Measurements from ENCODE around the gene TUFT1. TPM values are rescaled to one million over a fixed set of nuclear protein-coding genes. Genes with fewer than 3 reads are reported as not detected.

The TUFT1 gene
- total and polyA plus RNA-seq, 2 of the 4 experiments (the other 2 are of a cell fraction), result 21.2 to 30.3 TPM

- Histone ChIP-seq H3K36me3 (ENCODE audit: control insufficient read depth, insufficient read depth, low read length) (no peaks in the 10 kb centered on the region), H3K23ac (ENCODE audit: low read depth, low read length) (0 out of 2 replicates have a peak overlapping the region, but pooled peaks have one; percentile 15), H4K5ac (ENCODE audit: low read depth, low read length) (no peak overlapping the region), H4K91ac (ENCODE audit: insufficient read depth, low read depth, low read length) (no peak overlapping the region), H2BK15ac (ENCODE audit: low read depth, low read length) (no peak overlapping the region), H3K4me2 (ENCODE audit: low read depth, low read length) (no peak overlapping the region), H3K18ac (ENCODE audit: low read depth, low read length) (no peak overlapping the region), H2AK5ac (ENCODE audit: low read depth, low read length) (no peak overlapping the region), H2BK120ac (ENCODE audit: low read depth, low read length) (no peak overlapping the region), H3K27me3 (ENCODE audit: control insufficient read depth, insufficient read depth, low read length) (peaks cover 14% of the 10 kb centered on the region), H3K4ac (ENCODE audit: low read depth, low read length) (no peak overlapping the region), H4K20me1 (ENCODE audit: insufficient read depth, low read length) (no peaks in the 10 kb centered on the region), H2BK20ac (ENCODE audit: low read depth, low read length) (no peak overlapping the region), H3K14ac (replicated peaks; ENCODE audit: low read depth, low read length) (no peak overlapping the region; the same call in 1 of the 2 replicates), H3K4me3 (ENCODE audit: insufficient read depth, low read depth, low read length) (no peak overlapping the region), H3K56ac (ENCODE audit: extremely low read depth, insufficient read depth, low read length) (no peak overlapping the region), H2AK9ac (replicated peaks; ENCODE audit: low read depth, low read length, poor library complexity) (no peak overlapping the region), H3K79me1 (ENCODE audit: low read depth in 1 of 2, low read length in 2 of 2) (no peaks in the 10 kb centered on the region), H2BK5ac (ENCODE audit: low read depth, low read length, poor library complexity, severe bottlenecking) (no peak overlapping the region), H4K8ac (ENCODE audit: low read depth in 2 of 2, low read length in 2 of 2) (no peak overlapping the region), H2AFZ (replicated peaks; ENCODE audit: low read length, poor library complexity) (no peak overlapping the region), H3K9me3 (ENCODE audit: control insufficient read depth, insufficient read depth, low read length) (no peaks in the 10 kb centered on the region), H3K27ac (ENCODE audit: insufficient read depth, low read length) (no peak overlapping the region), H3K9me1 (ENCODE audit: insufficient read depth, low read length) (no peaks in the 10 kb centered on the region; the same call in 1 of the 2 replicates), H3K4me1 (ENCODE audit: control insufficient read depth, insufficient read depth, low read length) (peaks cover 1% of the 10 kb centered on the region; the same call in 1 of the 2 replicates), H3K9ac (ENCODE audit: low read depth, low read length) (no peak overlapping the region)
- no peak for ATAC-seq (ENCODE audit: low read depth)
- intact Hi-C loops (cut with micrococcal nuclease), result no loop called here
- TF ChIP-seq SMC3 (IDR thresholded peaks at IDR 0.05; ENCODE audit: low read depth, low read length), result no peak
- no peak for TF ChIP-seq MXI1 (IDR thresholded peaks at IDR 0.05; ENCODE audit: borderline replicate concordance, low read depth, low read length)
- TF ChIP-seq MAZ (IDR thresholded peaks at IDR 0.05; ENCODE audit: borderline replicate concordance, low read depth, low read length), result no peak
- no peak for TF ChIP-seq FOS (IDR thresholded peaks at IDR 0.05; ENCODE audit: low read depth, low read length)
- TF ChIP-seq BHLHE40 (IDR thresholded peaks at IDR 0.05; ENCODE audit: low read depth, low read length), result no peak
- TF ChIP-seq ELK1 (IDR thresholded peaks at IDR 0.05; ENCODE audit: borderline replicate concordance, low read depth, low read length), result no peak
- TF ChIP-seq CTCF (conservative IDR thresholded peaks at IDR 0.05; ENCODE audit: low read depth, low read length), result no peak
- TF ChIP-seq CEBPB (IDR thresholded peaks at IDR 0.05; ENCODE audit: low read depth, low read length), result no peak
- TF ChIP-seq POLR2A (IDR thresholded peaks at IDR 0.05; ENCODE audit: low read depth, low read length), result no peak
- no peak for DNase-seq
- in situ Hi-C loops (cut with MboI; ENCODE audit: low sequenced_read_pairs), result no loop called here
- CTCF ChIA-PET, result no interaction called here
- 60% methylated on average over 1 of the region's 1 CpG; no CpG with 5 or more reads in 1 of the 2 experiments for WGBS, 2 experiments (ENCODE audit: extremely low coverage in 2 of 2, insufficient read length in 1 of 2)
- dilution Hi-C loops (cut with HindIII; ENCODE audit: low sequenced_read_pairs, unreplicated experiment), result no loop called here
- POLR2A ChIA-PET (ENCODE audit: unreplicated experiment), result no interaction called here
- no TSS peak for BruUV-seq (replicated peaks)
Observed at GRCh38 chr1:151499930-151500329, 40.2 kb upstream of the TUFT1 start.
